Measurements from ENCODE around the gene ARHGEF12. TPM values are rescaled to one million over a fixed set of nuclear protein-coding genes. Genes with fewer than 3 reads are reported as not detected.
A peak's percentile ranks its signal among the peaks of the same experiment; 100 is the strongest.

ARHGEF12 gene
- total and polyA plus RNA-seq, 2 experiments from 2014 or later, result 9.0 to 38.9 TPM

DNA sequence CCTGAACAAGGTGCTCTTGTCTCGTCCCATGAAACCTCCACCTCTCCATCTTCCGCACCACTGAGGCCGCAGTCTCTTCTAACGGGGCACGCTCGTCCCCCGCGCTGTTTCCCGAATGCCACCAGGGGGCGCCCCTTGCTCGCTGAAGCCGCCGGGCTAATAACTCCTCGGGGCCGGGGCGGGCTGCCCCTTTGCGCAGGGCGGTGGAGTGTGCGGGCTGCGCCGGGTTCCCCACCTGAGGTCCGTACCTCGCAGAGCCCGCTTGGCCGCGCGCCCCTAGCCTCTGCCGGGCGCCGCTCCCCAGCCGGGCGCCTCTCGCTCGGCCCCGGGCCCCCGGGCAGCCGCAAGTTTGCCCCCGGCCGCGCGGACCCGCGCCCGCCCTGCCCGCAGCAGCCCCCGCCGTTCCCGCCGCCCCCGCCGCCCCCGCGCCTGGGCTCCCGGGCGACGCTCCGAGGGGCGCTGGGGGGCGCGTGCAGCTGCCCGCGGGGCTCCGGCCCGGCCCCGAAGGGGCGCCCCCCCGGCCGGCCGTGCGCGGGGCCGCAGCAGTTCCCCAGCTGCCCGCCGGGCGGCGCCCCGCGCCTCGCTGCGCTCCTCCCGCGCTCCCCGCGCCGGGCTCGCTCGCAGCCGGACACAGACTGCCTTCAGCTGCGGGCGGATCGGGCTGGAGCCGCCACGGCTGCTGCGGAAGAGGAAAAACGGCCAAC lies 175.1 kb downstream of the ARHGEF12 start, which contains the start of gene GRIK4:
Gene GRIK4 (plus strand): TSS at position 633 of the 704 bp plus-strand sequence. CDS start 148,571 bp downstream, outside the sequence.
- Histone ChIP-seq H4K20me1 (replicated peaks; ENCODE audit: insufficient read depth) (no peaks in the 10 kb centered on the region), H3K9me2 (ENCODE audit: insufficient read depth) (no peaks in the 10 kb centered on the region), H3K4me2 (peak within 1 kb of the TSS; percentile 84), H3K27me3 (ENCODE audit: insufficient read depth) (peaks cover 9% of the 10 kb centered on the region; the same call in 1 of the 2 replicates), H2AFZ (peak within 1 kb of the TSS; percentile 59), H3K36me3 (ENCODE audit: insufficient read depth) (no peaks in the 10 kb centered on the region), H3K4me3 (peak within 1 kb of the TSS; percentile 62), H3K79me2 (replicated peaks; ENCODE audit: insufficient read depth) (no peaks in the 10 kb centered on the region), H3F3A (replicated peaks; ENCODE audit: low read depth) (0 out of 2 replicates have a peak, but pooled peaks cover 3% of the 10 kb centered on the region), H3K4me1 (ENCODE audit: insufficient read depth) (peaks cover under 1% of the 10 kb centered on the region; the same call in 1 of the 2 replicates), H3K27ac (ENCODE audit: low read depth) (no peak within 1 kb of the TSS)
- H3K27me3 Mint-ChIP-seq (ENCODE audit: insufficient read depth, low read depth, poor library complexity), result peaks cover 24% of the 10 kb centered on the region
- TF ChIP-seq EZH2phosphoT487 (IDR thresholded peaks at IDR 0.05; ENCODE audit: unreplicated experiment), result no peak
- TF ChIP-seq, protein P1, sequence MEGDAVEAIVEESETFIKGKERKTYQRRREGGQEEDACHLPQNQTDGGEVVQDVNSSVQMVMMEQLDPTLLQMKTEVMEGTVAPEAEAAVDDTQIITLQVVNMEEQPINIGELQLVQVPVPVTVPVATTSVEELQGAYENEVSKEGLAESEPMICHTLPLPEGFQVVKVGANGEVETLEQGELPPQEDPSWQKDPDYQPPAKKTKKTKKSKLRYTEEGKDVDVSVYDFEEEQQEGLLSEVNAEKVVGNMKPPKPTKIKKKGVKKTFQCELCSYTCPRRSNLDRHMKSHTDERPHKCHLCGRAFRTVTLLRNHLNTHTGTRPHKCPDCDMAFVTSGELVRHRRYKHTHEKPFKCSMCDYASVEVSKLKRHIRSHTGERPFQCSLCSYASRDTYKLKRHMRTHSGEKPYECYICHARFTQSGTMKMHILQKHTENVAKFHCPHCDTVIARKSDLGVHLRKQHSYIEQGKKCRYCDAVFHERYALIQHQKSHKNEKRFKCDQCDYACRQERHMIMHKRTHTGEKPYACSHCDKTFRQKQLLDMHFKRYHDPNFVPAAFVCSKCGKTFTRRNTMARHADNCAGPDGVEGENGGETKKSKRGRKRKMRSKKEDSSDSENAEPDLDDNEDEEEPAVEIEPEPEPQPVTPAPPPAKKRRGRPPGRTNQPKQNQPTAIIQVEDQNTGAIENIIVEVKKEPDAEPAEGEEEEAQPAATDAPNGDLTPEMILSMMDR (conservative IDR thresholded peaks at IDR 0.05; ENCODE audit: low read depth in 2 of 2), result peak; percentile 88 to 98
- H3K36me3 Mint-ChIP-seq (ENCODE audit: low read depth), result no peaks in the 10 kb centered on the region; the same call in 2 of the 3 replicates
- DNase-seq (ENCODE audit: low spot score) (peak; percentile 93), ATAC-seq (peak; percentile 88)
- peaks cover 15% of the 10 kb centered on the region for H3K4me1 Mint-ChIP-seq
- H3K4me3 Mint-ChIP-seq, result peak within 1 kb of the TSS; percentile 62
- H3K27ac Mint-ChIP-seq, result no peak within 1 kb of the TSS
- H3K9me3 Mint-ChIP-seq, result no peaks in the 10 kb centered on the region

DNA sequence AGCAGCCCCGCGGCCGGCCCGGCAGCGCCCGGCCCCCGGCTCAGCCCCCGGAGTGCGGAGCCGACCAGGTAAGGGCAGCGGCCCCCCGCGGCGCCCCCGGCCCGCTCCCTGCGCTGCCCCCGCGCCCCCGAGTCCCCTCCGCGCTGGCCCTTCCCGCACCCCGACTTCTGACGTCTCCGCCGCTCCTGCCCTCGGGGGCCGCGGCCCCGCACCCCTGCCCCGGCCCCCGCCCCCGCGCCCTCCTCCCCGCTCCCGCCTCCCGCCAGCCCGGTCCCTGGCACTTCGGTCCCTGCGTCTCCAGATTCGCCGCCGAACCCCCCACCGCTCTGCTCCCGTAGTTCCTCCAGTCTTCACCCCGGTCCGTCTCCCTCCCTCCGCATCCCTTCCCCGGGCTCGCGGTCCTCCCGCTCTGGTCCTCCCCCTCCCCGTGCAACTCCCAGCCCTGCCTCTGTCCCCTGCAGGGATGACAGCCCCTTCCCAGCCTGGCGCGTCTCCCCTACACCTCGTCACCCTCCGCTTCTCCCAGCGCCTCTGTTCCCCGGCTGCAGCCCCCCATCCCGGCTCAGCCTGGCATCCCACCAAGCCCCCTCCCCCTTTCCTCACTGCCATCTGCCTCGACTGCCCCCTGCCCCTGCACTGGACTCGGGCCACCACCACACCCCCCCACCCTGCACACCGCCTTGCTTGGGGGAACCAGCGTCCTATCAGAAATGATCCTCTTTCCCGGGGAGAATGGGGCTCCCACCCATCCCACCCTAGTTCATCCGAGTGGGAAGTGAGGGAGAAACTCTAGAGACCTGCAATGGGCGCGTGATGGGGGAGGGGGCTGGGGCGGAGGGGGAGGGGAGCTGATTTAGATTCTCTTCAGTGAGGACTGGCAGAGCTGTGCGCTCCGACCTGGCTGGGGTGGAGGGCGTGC lies 175.9 kb downstream of the ARHGEF12 start:
- H3K4me2 ChIP-seq, result peak overlapping the region; percentile 84

More for the DNA sequence above, 175.9 kb downstream of the ARHGEF12 start:
- H3K9me2 ChIP-seq (ENCODE audit: insufficient read depth), result no peaks in the 10 kb centered on the region
- peaks cover 9% of the 10 kb centered on the region; the same call in 1 of the 2 replicates for H3K27me3 ChIP-seq (ENCODE audit: insufficient read depth)
- Mint-ChIP-seq H3K36me3 (ENCODE audit: low read depth) (no peaks in the 10 kb centered on the region; the same call in 2 of the 3 replicates), H3K4me1 (peaks cover 21% of the 10 kb centered on the region), H3K27ac (no peak overlapping the region), H3K9me3 (no peaks in the 10 kb centered on the region), H3K4me3 (peak overlapping the region; percentile 62), H3K27me3 (ENCODE audit: insufficient read depth, low read depth, poor library complexity) (peaks cover 27% of the 10 kb centered on the region)
- H2AFZ ChIP-seq, result no peak overlapping the region
- peaks cover 6% of the 10 kb centered on the region; the same call in 1 of the 2 replicates for H3K4me1 ChIP-seq (ENCODE audit: insufficient read depth)
- TF ChIP-seq ZNF331 (CRISPR knock-in tag; IDR thresholded peaks at IDR 0.05; ENCODE audit: low read depth) (no peak), CREB1 (CRISPR knock-in tag; IDR thresholded peaks at IDR 0.05; ENCODE audit: low read depth) (no peak), NANOG (IDR thresholded peaks at IDR 0.05; ENCODE audit: borderline replicate concordance) (no peak), STAT1 (IDR thresholded peaks at IDR 0.05; ENCODE audit: unreplicated experiment) (no peak), EZH2phosphoT487 (IDR thresholded peaks at IDR 0.05; ENCODE audit: unreplicated experiment) (no peak)
- no peaks in the 10 kb centered on the region for H4K20me1 ChIP-seq (replicated peaks; ENCODE audit: insufficient read depth)
- H3K27ac ChIP-seq (ENCODE audit: low read depth), result no peak overlapping the region
- H3K36me3 ChIP-seq (ENCODE audit: insufficient read depth), result no peaks in the 10 kb centered on the region
- no peak; the same call in 2 of the 3 replicates for ATAC-seq
- no peaks in the 10 kb centered on the region for H3K79me2 ChIP-seq (replicated peaks; ENCODE audit: insufficient read depth)
- 0 out of 2 replicates have a peak, but pooled peaks cover 3% of the 10 kb centered on the region for H3F3A ChIP-seq (replicated peaks; ENCODE audit: low read depth)
- H3K4me3 ChIP-seq, result peak overlapping the region; percentile 62
- DNase-seq (ENCODE audit: low spot score), result no peak
